ENCODE results near the gene MACO1.

The MACO1 gene

DNA sequence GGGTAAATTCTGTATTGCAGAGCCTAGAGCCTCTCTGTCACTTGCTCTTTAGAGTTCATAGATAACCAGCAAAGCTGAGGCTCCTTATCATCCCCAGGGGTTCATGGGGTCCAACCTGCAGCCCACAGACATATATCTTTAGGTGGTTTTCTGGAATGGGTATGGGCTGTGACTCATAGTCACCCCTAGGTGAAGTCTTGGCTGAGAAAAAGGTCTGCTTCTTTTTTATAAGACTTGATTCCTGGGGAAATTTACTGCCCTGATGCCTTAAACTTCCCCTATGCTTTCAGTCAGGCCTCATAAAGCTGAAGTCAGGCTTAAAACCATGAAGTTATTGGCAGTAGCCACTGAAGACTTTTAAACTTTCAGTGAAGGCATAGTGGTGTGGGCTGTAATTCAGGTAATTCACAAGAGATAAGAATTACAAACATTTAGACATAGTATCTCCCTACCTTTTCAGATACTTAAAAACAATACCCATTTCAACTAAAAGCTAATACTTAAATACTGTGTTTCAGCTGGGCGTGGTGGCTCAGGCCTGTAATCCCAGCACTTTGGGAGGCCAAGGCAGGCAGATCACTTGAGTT, 46.8 kb downstream of the MACO1 start:
- no peaks in the 10 kb centered on the region for H3K36me3 ChIP-seq (ENCODE audit: control insufficient read depth, insufficient read depth, low read length)
- peaks cover 7% of the 10 kb centered on the region for H3K4me1 ChIP-seq (ENCODE audit: control insufficient read depth, insufficient read depth, low read length)
- H3K27me3 ChIP-seq (ENCODE audit: control insufficient read depth, insufficient read depth, low read length), result no peaks in the 10 kb centered on the region
- no peaks in the 10 kb centered on the region for H3K9me3 ChIP-seq (ENCODE audit: control insufficient read depth, insufficient read depth, low read length)
- no peak overlapping the region for H3K27ac ChIP-seq (ENCODE audit: low read depth, low read length)
- H3K4me3 ChIP-seq (ENCODE audit: low read depth, low read length), result no peak overlapping the region
- H3K9ac ChIP-seq (ENCODE audit: low read depth, low read length), result no peak overlapping the region

DNA sequence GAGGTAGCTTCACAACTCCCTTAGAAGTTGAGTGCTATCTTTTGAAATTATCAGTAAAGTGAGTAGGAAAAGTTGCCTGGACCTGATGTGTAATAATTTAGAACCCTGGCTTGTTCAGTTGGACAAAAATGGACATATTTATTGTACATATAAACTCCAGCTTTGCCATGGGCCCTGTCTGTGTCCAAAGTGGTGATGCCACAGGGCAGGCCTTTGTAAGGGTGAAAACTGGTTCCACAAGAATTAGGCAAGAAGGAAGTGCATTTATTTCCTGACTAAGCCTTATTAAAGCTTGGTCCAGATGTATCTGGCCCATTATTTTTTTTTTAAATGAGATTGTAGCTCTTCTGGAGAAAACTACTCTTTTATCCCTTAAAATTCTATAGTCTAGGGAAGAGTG, 47.9 kb downstream of the MACO1 start:
- no peak overlapping the region for H3K4me3 ChIP-seq (ENCODE audit: low read depth, low read length)
- no peak overlapping the region for H3K27ac ChIP-seq (ENCODE audit: low read depth, low read length)
- H3K9me3 ChIP-seq (ENCODE audit: control insufficient read depth, insufficient read depth, low read length), result no peaks in the 10 kb centered on the region
- no peak overlapping the region for H3K9ac ChIP-seq (ENCODE audit: low read depth, low read length)
- H3K36me3 ChIP-seq (ENCODE audit: control insufficient read depth, insufficient read depth, low read length), result no peaks in the 10 kb centered on the region
- H3K27me3 ChIP-seq (ENCODE audit: control insufficient read depth, insufficient read depth, low read length), result no peaks in the 10 kb centered on the region
- peaks cover 8% of the 10 kb centered on the region for H3K4me1 ChIP-seq (ENCODE audit: control insufficient read depth, insufficient read depth, low read length)

DNA sequence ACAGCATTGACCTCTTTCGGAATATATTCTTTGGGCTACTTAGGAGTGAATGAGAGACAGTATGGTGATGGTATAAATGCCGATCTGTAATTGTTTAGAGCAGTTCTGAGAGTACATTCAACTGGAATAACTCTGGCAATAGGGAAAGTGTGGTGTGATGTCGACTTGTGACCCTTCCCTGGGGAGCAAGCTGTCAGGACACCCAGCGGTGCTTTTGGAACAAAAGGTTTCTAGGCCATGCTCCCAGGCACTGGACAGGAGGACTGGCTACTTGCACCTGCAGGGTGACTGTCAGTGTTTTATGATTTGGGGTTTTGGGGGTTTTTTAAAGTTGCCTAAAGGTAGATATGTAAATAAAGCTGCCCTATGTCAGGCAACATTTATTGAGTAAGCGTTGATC, 50.9 kb downstream of the MACO1 start:
- peaks cover 34% of the 10 kb centered on the region for H3K4me1 ChIP-seq (ENCODE audit: control insufficient read depth, insufficient read depth, low read length)
- H3K27me3 ChIP-seq (ENCODE audit: control insufficient read depth, insufficient read depth, low read length), result no peaks in the 10 kb centered on the region
- H3K27ac ChIP-seq (ENCODE audit: low read depth, low read length), result no peak overlapping the region
- H3K9me3 ChIP-seq (ENCODE audit: control insufficient read depth, insufficient read depth, low read length), result no peaks in the 10 kb centered on the region
- H3K36me3 ChIP-seq (ENCODE audit: control insufficient read depth, insufficient read depth, low read length), result no peaks in the 10 kb centered on the region
- no peak overlapping the region for H3K9ac ChIP-seq (ENCODE audit: low read depth, low read length)
- no peak overlapping the region for H3K4me3 ChIP-seq (ENCODE audit: low read depth, low read length)

DNA sequence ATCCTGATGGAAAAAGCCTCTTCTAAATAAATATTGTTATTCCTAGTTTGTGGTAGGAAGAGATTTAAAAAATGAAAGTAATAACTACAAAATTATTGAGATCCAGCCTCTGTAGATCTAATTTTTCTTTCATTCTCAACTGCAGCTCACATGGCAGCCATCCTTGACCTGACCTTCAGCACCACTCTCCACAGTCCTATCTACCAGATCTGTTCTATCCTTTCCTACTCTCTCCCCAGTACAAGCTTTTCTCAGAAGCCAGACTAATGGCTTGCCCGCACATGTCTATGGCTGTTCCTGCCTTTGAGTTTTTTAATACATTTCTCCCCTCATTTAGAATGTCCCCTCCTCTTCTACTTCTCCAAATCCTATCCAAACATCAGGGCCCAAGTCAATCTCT, 51.5 kb downstream of the MACO1 start:
- Histone ChIP-seq H3K27ac (ENCODE audit: low read depth, low read length) (no peak overlapping the region), H3K4me3 (ENCODE audit: low read depth, low read length) (no peak overlapping the region), H3K9me3 (ENCODE audit: control insufficient read depth, insufficient read depth, low read length) (no peaks in the 10 kb centered on the region), H3K9ac (ENCODE audit: low read depth, low read length) (no peak overlapping the region), H3K4me1 (ENCODE audit: control insufficient read depth, insufficient read depth, low read length) (peaks cover 37% of the 10 kb centered on the region), H3K27me3 (ENCODE audit: control insufficient read depth, insufficient read depth, low read length) (no peaks in the 10 kb centered on the region), H3K36me3 (ENCODE audit: control insufficient read depth, insufficient read depth, low read length) (no peaks in the 10 kb centered on the region)

DNA sequence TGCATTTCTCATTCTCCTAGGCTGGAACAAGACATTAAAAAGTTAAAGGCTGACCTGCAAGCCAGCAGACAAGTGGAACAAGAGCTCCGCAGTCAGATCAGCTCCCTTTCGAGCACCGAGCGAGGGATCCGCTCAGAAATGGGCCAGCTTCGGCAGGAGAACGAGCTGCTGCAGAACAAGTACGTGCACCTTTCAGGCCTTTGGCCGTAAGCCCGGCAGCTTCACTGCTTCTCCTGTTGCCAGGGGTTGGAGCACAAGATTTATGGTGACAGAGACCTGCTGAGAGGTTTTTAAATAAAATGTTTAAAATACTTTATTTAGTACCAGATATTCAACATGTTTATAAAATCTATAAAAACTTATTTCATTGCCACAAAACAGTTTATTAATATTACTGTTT, 53.4 kb downstream of the MACO1 start:
- no peaks in the 10 kb centered on the region for H3K27me3 ChIP-seq (ENCODE audit: control insufficient read depth, insufficient read depth, low read length)
- peaks cover 30% of the 10 kb centered on the region for H3K4me1 ChIP-seq (ENCODE audit: control insufficient read depth, insufficient read depth, low read length)
- no peak overlapping the region for H3K4me3 ChIP-seq (ENCODE audit: low read depth, low read length)
- no peak overlapping the region for H3K9ac ChIP-seq (ENCODE audit: low read depth, low read length)
- peaks cover 1% of the 10 kb centered on the region; the same call in 1 of the 2 replicates for H3K36me3 ChIP-seq (ENCODE audit: control insufficient read depth, insufficient read depth, low read length)
- no peaks in the 10 kb centered on the region for H3K9me3 ChIP-seq (ENCODE audit: control insufficient read depth, insufficient read depth, low read length)
- H3K27ac ChIP-seq (ENCODE audit: low read depth, low read length), result peak overlapping the region; percentile 2

DNA sequence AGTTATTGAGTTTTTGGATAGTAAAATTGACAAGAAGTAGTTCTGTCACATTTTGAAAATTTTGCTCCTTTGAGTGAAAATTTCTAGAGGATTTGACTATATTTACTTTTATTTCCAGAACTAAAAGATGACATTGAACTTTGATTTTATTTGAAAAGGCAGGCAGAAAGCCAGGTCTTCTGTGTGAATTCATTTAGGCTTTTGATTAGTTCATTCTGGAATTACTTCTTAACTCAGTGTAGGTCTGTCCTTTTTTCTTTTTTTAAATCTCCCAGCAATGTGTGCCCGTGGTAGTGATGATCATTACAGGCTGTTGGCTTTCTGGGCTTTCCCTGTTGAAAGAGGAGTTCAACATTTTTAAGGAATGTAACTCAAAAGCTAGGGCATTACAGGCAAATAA, 53.8 kb downstream of the MACO1 start:
- peak overlapping the region; percentile 2; the same call in 1 of the 2 replicates for H3K4me3 ChIP-seq (ENCODE audit: low read depth, low read length)
- no peak overlapping the region for H3K27ac ChIP-seq (ENCODE audit: low read depth, low read length)
- H3K9me3 ChIP-seq (ENCODE audit: control insufficient read depth, insufficient read depth, low read length), result no peaks in the 10 kb centered on the region
- H3K36me3 ChIP-seq (ENCODE audit: control insufficient read depth, insufficient read depth, low read length), result peaks cover 5% of the 10 kb centered on the region
- peaks cover 30% of the 10 kb centered on the region for H3K4me1 ChIP-seq (ENCODE audit: control insufficient read depth, insufficient read depth, low read length)
- no peak overlapping the region; the same call in 1 of the 2 replicates for H3K9ac ChIP-seq (ENCODE audit: low read depth, low read length)
- H3K27me3 ChIP-seq (ENCODE audit: control insufficient read depth, insufficient read depth, low read length), result no peaks in the 10 kb centered on the region

DNA sequence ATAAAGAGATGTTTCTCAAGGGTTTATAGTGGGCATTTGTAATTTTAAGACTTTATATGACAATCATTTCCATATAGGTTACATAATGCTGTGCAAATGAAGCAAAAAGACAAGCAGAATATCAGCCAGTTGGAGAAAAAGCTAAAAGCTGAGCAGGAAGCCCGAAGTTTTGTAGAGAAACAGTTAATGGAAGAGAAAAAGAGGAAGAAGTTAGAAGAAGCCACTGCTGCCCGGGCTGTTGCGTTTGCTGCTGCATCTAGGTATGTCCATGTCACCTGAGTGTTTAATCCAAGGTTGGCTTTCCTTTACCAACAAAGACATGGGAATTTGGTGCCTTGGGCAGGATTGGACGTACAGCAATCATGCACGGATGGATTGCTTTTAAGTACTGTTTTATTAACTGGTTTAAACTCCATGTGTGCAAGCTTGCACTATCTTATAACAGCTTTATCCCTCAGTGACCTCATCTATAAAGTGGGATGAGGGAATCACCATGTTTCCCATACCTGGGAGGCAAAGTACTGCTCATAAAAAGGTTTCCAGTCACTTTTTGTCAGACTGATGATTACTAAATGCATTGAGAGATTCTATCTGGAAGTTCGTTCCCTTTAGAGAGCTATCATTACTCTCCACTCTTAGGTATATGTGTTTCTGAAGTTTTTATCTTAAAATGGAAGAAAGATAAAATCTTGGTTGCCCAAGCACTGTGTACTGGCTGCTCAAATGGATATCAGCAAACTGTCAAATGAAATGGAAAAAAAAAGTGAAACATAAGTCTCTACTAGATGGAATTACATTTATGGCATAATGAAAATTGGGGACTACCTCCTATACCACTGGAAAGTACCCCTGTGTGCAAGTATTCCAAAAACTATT, 55.1 kb downstream of the MACO1 start:
- Histone ChIP-seq H3K4me1 (ENCODE audit: control insufficient read depth, insufficient read depth, low read length) (peaks cover 30% of the 10 kb centered on the region), H3K4me3 (ENCODE audit: low read depth, low read length) (no peak overlapping the region), H3K9ac (ENCODE audit: low read depth, low read length) (no peak overlapping the region), H3K27ac (ENCODE audit: low read depth, low read length) (no peak overlapping the region), H3K9me3 (ENCODE audit: control insufficient read depth, insufficient read depth, low read length) (no peaks in the 10 kb centered on the region), H3K36me3 (ENCODE audit: control insufficient read depth, insufficient read depth, low read length) (peaks cover 16% of the 10 kb centered on the region), H3K27me3 (ENCODE audit: control insufficient read depth, insufficient read depth, low read length) (no peaks in the 10 kb centered on the region)

DNA sequence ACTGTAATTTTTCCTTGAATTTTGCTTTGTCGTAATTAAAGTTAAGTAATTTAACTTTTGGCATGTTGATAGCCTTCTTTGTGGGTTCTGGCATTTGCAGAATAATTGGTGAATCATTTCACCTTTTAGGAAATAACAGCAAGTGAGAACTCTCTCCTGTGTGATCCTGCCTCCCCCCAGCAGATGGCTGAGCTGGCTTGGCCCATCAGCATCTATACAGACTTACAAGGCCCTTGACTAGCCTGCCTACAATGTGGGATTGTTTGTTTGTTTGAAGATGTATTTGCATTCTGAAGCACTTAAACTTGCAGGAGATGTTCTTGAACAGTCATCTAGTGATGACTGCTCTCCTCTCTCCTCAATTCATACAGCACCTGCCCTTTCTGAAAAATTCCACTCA, 55.9 kb downstream of the MACO1 start:
- no peak overlapping the region for H3K9ac ChIP-seq (ENCODE audit: low read depth, low read length)
- no peaks in the 10 kb centered on the region for H3K27me3 ChIP-seq (ENCODE audit: control insufficient read depth, insufficient read depth, low read length)
- H3K4me3 ChIP-seq (ENCODE audit: low read depth, low read length), result no peak overlapping the region
- peaks cover 30% of the 10 kb centered on the region for H3K4me1 ChIP-seq (ENCODE audit: control insufficient read depth, insufficient read depth, low read length)
- peaks cover 24% of the 10 kb centered on the region for H3K36me3 ChIP-seq (ENCODE audit: control insufficient read depth, insufficient read depth, low read length)
- peak overlapping the region; percentile 9 for H3K27ac ChIP-seq (ENCODE audit: low read depth, low read length)
- H3K9me3 ChIP-seq (ENCODE audit: control insufficient read depth, insufficient read depth, low read length), result no peaks in the 10 kb centered on the region

DNA sequence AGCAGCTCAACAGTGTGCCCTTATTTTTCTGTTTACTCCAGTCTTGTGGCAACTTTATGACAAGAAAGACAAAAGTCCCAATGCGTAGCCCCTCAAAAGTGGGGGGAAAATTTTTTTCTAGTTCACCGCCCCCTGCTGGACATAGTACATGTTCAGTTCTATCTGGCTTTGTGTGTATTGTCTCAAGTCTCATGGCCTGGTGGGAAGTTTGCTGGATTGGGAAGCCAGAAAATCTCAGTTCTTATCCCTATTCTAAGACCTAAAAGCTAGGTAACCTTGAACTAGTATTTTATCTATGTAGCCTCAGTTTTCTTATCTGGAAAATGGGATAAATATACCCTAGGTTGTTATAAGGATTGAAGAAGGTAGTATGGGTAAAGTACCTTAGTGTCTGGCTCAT, 56.9 kb downstream of the MACO1 start:
- H3K27me3 ChIP-seq (ENCODE audit: control insufficient read depth, insufficient read depth, low read length), result no peaks in the 10 kb centered on the region
- H3K4me3 ChIP-seq (ENCODE audit: low read depth, low read length), result no peak overlapping the region
- no peak overlapping the region for H3K27ac ChIP-seq (ENCODE audit: low read depth, low read length)
- peaks cover 25% of the 10 kb centered on the region for H3K36me3 ChIP-seq (ENCODE audit: control insufficient read depth, insufficient read depth, low read length)
- H3K9me3 ChIP-seq (ENCODE audit: control insufficient read depth, insufficient read depth, low read length), result no peaks in the 10 kb centered on the region
- peaks cover 30% of the 10 kb centered on the region for H3K4me1 ChIP-seq (ENCODE audit: control insufficient read depth, insufficient read depth, low read length)
- H3K9ac ChIP-seq (ENCODE audit: low read depth, low read length), result no peak overlapping the region

DNA sequence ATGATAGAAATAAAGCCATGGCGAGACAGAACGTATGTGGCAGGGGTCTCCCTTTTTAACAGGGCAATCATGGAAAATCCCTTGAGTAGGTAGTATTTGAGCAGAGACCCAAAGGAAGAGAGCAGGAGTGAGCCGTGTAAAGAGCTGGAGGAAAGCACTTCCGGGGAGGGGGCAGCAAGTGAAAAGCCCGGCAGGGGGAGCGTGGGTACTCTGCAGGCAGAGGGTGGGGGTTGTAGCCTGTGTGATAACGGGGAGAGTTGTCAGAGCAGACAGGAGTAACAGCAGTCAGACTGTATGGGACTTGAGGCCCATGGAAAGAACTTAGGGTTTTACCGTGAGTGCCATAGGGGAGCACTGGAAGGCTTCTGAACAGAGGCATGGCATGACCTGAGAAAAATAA, 61.6 kb downstream of the MACO1 start:
- H3K4me1 ChIP-seq (ENCODE audit: control insufficient read depth, insufficient read depth, low read length), result no peaks in the 10 kb centered on the region
- no peaks in the 10 kb centered on the region for H3K27me3 ChIP-seq (ENCODE audit: control insufficient read depth, insufficient read depth, low read length)
- H3K36me3 ChIP-seq (ENCODE audit: control insufficient read depth, insufficient read depth, low read length), result peaks cover 30% of the 10 kb centered on the region
- H3K9me3 ChIP-seq (ENCODE audit: control insufficient read depth, insufficient read depth, low read length), result no peaks in the 10 kb centered on the region
- H3K27ac ChIP-seq (ENCODE audit: low read depth, low read length), result no peak overlapping the region
- H3K9ac ChIP-seq (ENCODE audit: low read depth, low read length), result no peak overlapping the region
- no peak overlapping the region for H3K4me3 ChIP-seq (ENCODE audit: low read depth, low read length)

DNA sequence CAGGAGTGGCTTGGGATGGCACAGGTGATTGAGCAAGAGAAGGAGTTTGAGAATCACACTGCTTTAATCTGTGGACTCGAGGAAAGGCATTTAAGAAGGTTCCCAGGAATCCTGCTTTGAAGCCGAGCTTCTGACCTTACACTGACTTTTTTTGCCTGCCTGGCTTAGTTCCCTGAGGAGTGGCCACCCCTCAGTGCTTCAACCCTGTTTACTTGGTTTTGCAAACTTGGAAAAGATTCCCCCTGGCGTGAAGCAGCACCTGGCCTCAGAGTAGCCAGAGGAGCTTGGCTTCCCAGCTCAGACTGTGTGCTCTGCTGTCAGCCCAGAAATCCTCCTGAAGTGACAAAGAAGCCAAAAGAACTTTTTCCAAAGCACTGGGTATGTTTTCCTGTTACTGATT, 64.3 kb downstream of the MACO1 start:
- H3K4me3 ChIP-seq (ENCODE audit: low read depth, low read length), result no peak overlapping the region
- no peaks in the 10 kb centered on the region for H3K4me1 ChIP-seq (ENCODE audit: control insufficient read depth, insufficient read depth, low read length)
- H3K9me3 ChIP-seq (ENCODE audit: control insufficient read depth, insufficient read depth, low read length), result no peaks in the 10 kb centered on the region
- no peak overlapping the region for H3K9ac ChIP-seq (ENCODE audit: low read depth, low read length)
- peak overlapping the region; percentile 30 for H3K27ac ChIP-seq (ENCODE audit: low read depth, low read length)
- peaks cover 36% of the 10 kb centered on the region for H3K36me3 ChIP-seq (ENCODE audit: control insufficient read depth, insufficient read depth, low read length)
- H3K27me3 ChIP-seq (ENCODE audit: control insufficient read depth, insufficient read depth, low read length), result no peaks in the 10 kb centered on the region

Measured in HUES48 (cell line).